GM21576 (cell line): ENCODE measurements around the gene WWP2.

Experiments used
- ATAC-seq: cut with Tn5 transposase; IDR thresholded peaks from one replicate; pipeline ENCODE4 v1.9.1; 2021; ENCODE audit warnings: mild to moderate bottlenecking, moderate library complexity; ENCODE audit not compliant: unreplicated experiment

Gene WWP2

GRCh38 chr16:69924041-69924775 is 162.1 kb downstream of the WWP2 start:
- no peak for ATAC-seq

GRCh38 chr16:69924777-69925191 is 162.7 kb downstream of the WWP2 start:
- no peak for ATAC-seq

- no peak for ATAC-seq
Observed at GRCh38 chr16:69925311-69925710, 163.2 kb downstream of the WWP2 start.

GRCh38 chr16:69926241-69926640 is 164.1 kb downstream of the WWP2 start:
- ATAC-seq = no peak

- ATAC-seq = no peak
Observed at GRCh38 chr16:69927056-69927757, 165.1 kb downstream of the WWP2 start.

GRCh38 chr16:69928856-69929400 is 166.8 kb downstream of the WWP2 start:
- ATAC-seq = no peak

- no peak for ATAC-seq
Observed at GRCh38 chr16:69929480-69929879, 167.3 kb downstream of the WWP2 start.

GRCh38 chr16:69930117-69930776 is 168.1 kb downstream of the WWP2 start:
- ATAC-seq = no peak

- no peak for ATAC-seq
Observed at GRCh38 chr16:69931631-69932030, 169.5 kb downstream of the WWP2 start.

GRCh38 chr16:69932228-69932627 is 170.1 kb downstream of the WWP2 start:
- no peak for ATAC-seq

GRCh38 chr16:69932691-69933392 is 170.7 kb downstream of the WWP2 start:
- ATAC-seq = no peak

- no peak for ATAC-seq
Observed at GRCh38 chr16:69934044-69934443, 171.9 kb downstream of the WWP2 start.

GRCh38 chr16:69934751-69935150 is 172.6 kb downstream of the WWP2 start:
- ATAC-seq = no peak

- ATAC-seq = no peak
Observed at GRCh38 chr16:69935278-69935711, 173.2 kb downstream of the WWP2 start.

GRCh38 chr16:69935740-69936139 is 173.6 kb downstream of the WWP2 start:
- no peak for ATAC-seq

GRCh38 chr16:69936252-69936651 is 174.1 kb downstream of the WWP2 start:
- ATAC-seq = no peak

- ATAC-seq = no peak
Observed at GRCh38 chr16:69936751-69937211, 174.6 kb downstream of the WWP2 start.

- no peak for ATAC-seq
Observed at GRCh38 chr16:69937465-69937951, 175.4 kb downstream of the WWP2 start.

GRCh38 chr16:69938981-69939820 is 177.1 kb downstream of the WWP2 start:
- ATAC-seq = no peak
